ENCODE results near the gene ANP32A.
"Not testable (repeated sequence)": the region's sequence is repeated elsewhere in the genome, so short reads cannot be mapped to it uniquely, and the experiment has no call there.

ANP32A gene

DNA sequence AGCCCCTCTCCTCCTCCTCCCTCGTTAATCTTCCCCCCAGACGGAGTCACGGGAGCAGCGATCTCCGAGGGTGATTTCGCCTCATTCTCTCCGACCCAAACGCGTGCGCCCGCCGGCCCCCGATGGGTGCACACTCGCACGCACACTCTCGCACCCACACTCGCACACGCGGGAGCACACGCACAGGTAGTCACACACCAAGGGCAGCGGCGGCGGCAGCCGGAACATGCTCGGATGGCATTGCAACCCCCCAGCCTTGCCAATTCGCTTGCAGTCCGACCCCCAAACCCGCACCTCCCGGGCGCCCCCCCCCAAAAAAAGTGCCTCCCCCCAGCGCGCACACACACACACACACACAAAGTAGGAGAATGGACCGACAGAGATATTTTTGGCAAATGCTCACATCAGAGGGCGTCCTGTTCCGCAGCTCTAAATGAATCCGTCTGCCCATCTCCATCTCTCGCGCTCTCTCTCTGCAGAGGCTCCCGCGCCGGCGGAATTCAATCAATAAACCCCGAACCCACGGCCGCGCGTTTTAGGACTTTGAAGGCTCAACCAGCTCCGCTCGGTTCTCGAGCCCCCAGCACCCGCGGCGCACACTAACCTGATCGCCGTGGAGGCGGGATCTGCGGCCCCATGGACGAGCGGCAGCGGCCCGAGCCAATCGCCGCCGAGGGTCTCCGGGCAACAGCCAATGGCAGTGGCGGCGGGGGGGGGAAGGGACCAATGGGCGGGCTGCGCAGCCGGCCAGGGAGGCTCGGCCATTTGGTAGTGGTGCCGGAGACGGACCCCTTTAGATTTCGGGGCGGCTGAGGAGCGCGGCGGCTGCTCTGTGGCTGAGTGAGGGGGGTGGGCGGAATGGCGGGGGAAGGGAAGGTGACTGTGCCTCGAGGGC lies at the start of gene ANP32A:
Gene ANP32A, minus strand, starts transcription at position 601 of the 895 bp plus-strand sequence. Its CDS starts 144 bp downstream, at position 457.
- DNase-seq, result peak; percentile 98

DNA sequence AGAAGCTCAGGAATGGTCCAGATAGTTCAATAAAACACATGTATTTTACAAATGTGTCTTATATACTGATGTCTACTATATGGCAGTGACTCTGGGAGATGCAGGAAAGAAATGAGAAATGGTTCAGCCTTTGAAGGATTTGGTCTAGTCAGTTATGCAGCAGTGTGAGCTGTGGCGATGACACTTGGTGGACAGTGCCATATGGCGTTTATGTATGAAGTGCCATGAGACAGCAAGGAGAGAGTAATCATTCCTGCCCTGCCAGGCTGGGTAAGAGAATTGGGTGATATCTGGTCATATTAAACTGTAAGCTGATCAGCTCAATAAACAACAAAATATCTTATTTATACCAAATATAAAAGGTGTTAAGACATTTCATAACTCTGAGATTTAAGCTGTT lies 47.6 kb upstream of the ANP32A start:
- DNase-seq, result no peak

- DNase-seq, result no peak
Measured at GRCh38 chr15:68862415-68862814, 41.7 kb upstream of the ANP32A start.

DNA sequence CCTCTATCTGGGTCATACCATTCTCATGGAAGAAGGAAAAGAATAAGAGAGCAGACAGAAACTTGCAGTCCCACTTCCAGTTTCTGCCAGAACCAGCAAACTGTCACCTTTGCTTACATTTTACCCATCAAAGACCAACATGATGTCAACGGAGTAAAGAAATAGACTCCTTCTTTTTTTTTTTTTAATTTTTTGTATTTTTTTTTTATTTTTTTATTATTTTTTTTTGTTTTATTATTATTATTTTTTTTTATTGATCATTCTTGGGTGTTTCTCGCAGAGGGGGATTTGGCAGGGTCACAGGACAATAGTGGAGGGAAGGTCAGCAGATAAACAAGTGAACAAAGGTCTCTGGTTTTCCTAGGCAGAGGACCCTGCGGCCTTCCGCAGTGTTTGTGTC lies 38.0 kb upstream of the ANP32A start:
- DNase-seq, result not testable (repeated sequence)

DNA sequence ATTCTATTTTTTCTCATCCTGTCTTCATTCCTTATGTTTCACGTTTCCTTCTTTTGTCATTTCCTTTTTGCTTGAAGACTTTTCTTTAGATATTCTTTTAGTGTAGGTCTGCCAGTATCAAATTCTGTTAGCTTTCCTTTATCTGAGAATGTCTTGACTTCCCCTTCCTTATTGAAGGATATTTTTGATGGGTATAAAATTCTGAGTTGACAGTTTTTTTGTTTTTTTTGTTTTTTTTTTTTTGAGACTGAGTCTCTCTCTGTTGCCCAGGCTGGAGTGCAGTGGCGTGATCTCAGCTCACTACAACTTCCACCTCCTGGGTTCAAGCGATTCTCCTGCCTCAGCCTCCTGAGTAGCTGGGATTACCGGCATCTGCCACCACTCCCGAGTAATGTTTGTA lies 36.7 kb upstream of the ANP32A start:
- not testable (repeated sequence) for DNase-seq

DNA sequence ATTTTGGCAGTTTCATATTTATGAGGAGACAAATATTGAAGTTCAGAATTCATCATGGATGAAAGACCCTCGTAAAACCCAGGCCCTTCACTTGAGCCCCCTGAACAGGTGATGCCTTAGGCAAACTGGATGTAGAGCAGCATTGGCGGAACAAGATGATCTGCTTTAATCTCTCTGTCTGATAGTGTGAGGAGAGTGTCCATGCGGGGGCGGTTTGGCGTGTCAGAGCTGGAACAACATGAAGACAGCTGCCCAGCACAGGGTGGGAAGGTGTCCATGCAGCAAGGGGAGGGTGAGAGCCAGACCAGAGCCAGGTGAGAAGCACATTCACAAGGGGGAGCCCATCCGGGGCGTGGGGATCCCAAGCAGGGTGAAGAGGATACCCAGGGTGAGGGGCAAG lies 31.8 kb upstream of the ANP32A start:
- no peak for DNase-seq

DNA sequence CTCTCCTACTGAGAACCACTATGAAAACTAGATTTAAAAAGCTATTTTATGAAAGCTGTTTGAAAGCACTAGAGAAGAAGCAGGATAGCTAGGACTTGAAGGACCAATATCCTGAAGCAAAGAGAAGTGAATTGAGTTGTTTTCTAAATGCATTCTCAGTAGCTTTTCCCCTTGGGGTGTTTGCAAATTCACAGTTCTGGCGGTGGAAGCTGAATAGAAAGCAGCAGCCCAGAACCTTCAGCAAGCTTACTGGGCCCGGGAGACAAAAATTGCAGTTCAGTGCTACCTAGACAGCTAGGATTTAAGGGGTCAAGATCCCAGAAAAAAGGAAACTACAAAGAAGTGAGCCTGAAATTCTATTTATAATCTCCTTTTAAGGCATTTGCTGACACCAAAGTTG lies 31.3 kb upstream of the ANP32A start:
- no peak for DNase-seq

DNA sequence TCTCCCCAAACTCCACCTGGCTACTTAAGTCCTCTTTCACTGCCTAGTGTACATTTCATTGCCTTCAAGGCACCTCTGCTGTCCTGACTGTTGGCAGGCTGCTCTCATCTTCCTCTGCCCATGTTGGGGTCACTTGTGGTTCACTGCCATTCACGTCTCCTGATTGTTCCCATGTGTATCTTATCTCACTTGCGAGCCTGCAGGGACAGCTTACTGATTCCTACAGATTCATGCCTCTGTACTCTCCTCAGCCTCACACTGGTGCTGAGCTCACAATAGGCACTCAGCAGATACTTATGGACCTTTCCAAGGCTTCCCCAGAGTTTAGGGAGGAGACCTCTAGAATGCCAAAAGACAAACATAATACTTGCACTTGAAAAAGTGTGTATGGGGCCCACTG lies 28.8 kb upstream of the ANP32A start:
- no peak for DNase-seq

- no peak for DNase-seq
Measured at GRCh38 chr15:68846851-68847439, 26.2 kb upstream of the ANP32A start.

GRCh38 chr15:68844856-68845550 lies 24.3 kb upstream of the ANP32A start:
- DNase-seq, result no peak

GRCh38 chr15:68843425-68844311 lies 23.0 kb upstream of the ANP32A start:
- DNase-seq, result no peak

DNA sequence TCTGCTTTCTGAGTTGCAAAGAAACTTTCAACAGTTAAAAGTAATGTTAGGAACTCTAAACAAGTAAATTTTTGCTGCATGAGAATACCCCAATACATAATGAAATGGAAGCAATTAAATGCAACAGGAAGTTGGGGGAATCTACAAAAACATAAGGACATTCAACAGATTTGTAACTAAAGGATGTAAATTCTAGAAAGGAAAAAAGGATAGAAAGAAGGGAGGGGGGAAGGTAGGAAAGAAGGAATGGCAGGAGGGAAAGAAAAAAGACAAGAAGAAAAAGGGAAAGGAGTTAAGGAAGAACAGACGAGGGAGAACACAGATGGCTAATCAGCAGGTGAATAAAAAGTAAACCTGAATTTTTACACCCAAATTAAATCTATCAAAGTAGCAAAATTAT lies 22.3 kb upstream of the ANP32A start:
- DNase-seq, result no peak

DNA sequence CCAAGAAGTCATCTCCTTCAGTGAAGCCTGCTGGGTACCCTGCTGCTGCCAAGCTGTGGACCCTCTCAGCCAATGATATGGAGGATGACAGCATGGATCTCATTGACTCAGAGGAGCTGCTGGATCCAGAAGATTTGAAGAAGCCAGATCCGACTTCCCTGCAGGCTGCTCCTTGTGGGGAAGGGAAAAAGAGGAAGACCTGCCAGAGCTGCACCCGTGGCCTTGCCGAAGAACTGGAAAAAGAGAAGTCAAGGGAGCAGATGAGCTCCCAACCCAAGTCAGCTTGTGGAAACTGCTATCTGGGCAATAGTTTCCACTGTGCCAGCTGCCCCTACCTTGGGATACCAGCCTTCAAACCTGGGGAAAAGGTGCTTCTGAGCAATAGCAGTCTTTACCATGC lies 13.7 kb upstream of the ANP32A start:
- no peak for DNase-seq

- DNase-seq, result no peak
Measured at GRCh38 chr15:68833700-68834331, 13.1 kb upstream of the ANP32A start.

DNA sequence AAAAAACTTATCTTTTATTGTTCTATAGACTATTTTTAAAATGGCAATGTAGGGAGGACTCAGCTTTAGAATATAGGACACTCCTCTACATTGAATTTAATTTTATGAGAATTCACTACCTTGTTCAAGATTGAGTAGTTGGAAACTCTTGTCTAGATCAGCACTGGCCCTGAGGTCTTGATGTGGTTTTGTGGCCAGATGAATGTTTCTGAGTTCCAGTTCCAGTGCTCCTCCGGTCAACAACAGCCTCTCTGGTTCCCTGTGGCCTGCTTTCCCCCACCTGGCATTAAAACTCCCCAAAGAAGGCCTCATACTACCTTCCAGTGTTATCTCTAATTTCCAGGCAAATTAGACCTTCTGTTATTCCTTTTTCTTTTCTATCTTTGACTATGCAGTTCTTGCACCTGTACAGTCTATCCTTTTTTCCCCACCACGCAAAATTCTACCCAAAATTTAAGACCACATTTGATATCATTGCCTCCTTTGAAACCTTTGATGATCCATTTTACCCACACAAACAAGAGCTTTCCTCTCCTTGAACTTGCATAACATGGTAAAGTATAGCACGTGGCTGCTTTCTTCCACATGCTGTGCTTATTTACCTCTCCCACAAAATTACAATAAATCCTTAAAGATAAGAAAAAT lies 9.6 kb upstream of the ANP32A start:
- no peak for DNase-seq

DNA sequence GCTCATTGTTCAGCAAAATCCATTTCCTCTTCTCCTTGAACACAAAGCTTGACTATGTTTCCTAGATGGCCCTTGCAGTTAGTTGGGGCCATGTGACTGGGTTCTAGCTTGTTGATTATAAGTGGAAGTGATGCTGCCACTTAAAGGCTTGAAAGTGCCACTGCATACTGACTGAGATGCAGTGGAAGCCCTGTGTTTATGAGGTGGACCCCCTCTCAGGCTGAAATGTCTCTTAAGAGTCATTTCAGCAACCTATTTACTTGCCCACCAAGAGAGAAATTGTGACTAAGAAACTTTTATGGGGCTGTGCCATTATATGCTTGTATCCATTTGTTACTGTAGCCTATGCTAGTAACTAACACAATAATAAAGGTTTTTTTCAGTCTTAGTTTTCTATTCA lies 8.4 kb upstream of the ANP32A start:
- no peak for DNase-seq

GRCh38 chr15:68823561-68823960 lies 2.9 kb upstream of the ANP32A start:
- DNase-seq, result no peak

DNA sequence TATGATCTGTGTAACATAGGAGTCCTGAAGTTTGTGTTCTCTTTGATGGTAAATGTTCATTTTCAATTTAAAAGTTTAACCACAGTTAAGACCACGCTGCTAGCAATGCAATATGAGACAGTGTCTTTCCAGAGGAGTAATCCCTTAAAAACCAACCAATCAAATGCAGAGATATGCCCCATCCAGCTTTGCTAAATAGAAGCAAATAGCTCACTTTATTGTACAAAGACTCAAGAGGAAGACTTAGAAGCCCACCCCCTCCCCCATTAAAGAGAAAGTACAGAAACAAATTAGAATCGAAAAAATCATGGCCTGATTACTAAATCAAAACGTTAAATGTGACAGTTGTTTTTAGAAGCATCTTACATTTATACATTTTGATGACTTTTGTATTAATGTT lies 2.1 kb upstream of the ANP32A start:
- DNase-seq, result no peak

DNA sequence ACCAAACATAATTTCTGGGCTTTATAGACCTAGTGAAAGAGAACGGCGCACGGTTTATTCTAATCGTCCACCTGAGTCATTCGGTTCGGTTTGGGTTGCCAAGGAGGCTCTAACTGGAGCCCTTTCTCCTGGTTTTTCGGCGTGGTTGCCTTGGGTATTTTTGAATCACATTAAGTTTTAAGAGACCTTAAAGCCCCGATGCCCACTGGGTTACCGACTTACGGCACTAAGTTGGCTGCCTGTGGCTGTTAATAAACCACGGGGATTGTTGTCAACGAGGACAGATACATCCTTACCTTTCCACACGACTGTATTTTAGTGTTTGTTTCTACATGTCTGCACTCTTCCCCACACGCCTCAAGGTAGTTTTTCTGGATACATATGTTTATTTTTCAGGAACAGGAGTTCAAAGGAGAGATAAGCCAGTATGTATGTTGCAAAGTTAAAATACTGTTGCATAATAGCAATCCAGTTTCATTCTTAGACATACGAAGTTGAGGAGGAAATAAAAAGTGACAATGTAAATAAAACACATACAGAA lies 1.2 kb upstream of the ANP32A start:
- DNase-seq, result no peak

- DNase-seq, result no peak
Measured at GRCh38 chr15:68821190-68821840, 620 bp upstream of the ANP32A start.

All from NCI-H1105 (cell line).